Activated T-helper 9 cell treated with anti-CD3 and anti-CD28 coated beads, Interleukin-2, amount 50 U/mL, for 16 hours (primary cell): ENCODE measurements around the gene OR51L1.

Experiments
- DNase-seq: peaks from one replicate; pipeline ENCODE4 v3.0.0-alpha.2; 2020; ENCODE audit warnings: low read depth

The OR51L1 gene

DNA sequence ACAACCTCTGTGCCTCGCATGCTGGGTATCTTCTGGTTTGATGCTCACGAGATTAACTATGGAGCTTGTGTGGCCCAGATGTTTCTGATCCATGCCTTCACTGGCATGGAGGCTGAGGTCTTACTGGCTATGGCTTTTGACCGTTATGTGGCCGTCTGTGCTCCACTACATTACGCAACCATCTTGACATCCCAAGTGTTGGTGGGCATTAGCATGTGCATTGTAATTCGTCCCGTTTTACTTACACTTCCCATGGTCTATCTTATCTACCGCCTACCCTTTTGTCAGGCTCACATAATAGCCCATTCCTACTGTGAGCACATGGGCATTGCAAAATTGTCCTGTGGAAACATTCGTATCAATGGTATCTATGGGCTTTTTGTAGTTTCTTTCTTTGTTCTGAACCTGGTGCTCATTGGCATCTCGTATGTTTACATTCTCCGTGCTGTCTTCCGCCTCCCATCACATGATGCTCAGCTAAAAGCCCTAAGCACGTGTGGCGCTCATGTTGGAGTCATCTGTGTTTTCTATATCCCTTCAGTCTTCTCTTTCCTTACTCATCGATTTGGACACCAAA lies 52.2 kb downstream of the OR51L1 start:
- DNase-seq, result no peak
